ENCODE data around the gene GRIFIN.

Gene GRIFIN

DNA sequence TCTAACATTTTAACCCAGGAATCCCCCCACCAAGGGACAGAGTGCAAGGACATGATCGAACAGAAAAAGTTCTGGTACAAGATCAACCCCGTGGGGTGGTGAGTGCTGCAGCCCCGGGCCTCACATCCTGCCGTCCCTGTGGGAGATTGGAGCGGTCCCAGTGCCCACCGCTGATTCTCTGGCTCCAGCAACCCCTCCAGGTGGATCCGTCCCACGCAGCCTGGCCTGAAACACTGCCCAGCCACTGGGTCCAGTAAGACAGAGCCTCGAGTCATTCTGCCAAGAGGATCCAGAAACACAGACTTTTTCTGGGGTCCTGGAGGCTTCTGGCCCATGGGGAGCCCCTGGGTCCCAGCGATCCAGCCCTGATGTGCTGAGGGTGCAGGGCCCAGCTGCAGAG, 29.5 kb downstream of the GRIFIN start:
- TF ChIP-seq Cebpa-rat (IDR thresholded peaks at IDR 0.05), result no peak
- Histone ChIP-seq H4K20me1 (peaks cover 0 to 38% (median 0%) of the 10 kb centered on the region in 11 experiments; a peak in 9 of 22 replicates), H3K27me3 (no peaks in the 10 kb centered on the region), H3K4me3 (no peak overlapping the region), H3K9me3 (replicated peaks in 1 of 11) (no peaks in the 10 kb centered on the region), H3K36me3 (peaks cover 0 to 41% (median 14%) of the 10 kb centered on the region in 11 experiments; a peak in 11 of 22 replicates), H3K4me1 (peaks cover 10 to 46% (median 41%) of the 10 kb centered on the region in 10 experiments), H3K4me2 (peak overlapping the region in 6 of 11 experiments; percentile 7 to 63 (median 34); a peak in 8 of 22 replicates), H3K27ac (peak overlapping the region in 1 of 11 experiments; percentile 31; a peak in 2 of 22 replicates), H3K9ac (peak overlapping the region in 1 of 11 experiments; percentile 28; a peak in 4 of 22 replicates)

GRCh38 chr7:2445898-2446555, 30.2 kb downstream of the GRIFIN start:
- H3K9ac ChIP-seq, result peak overlapping the region in 6 of 11 experiments; percentile 1 to 44 (median 18); a peak in 5 of 22 replicates
- no peak overlapping the region for H3K4me3 ChIP-seq
- H3K27ac ChIP-seq, result peak overlapping the region in 1 of 11 experiments; percentile 31; a peak in 1 of 22 replicates
- H3K36me3 ChIP-seq, result peaks cover 0 to 41% (median 14%) of the 10 kb centered on the region in 11 experiments; a peak in 12 of 22 replicates
- no peaks in the 10 kb centered on the region for H3K9me3 ChIP-seq (replicated peaks in 1 of 11)
- H4K20me1 ChIP-seq, result peaks cover 0 to 43% (median 4%) of the 10 kb centered on the region in 11 experiments; a peak in 11 of 22 replicates
- peaks cover 10 to 45% (median 41%) of the 10 kb centered on the region in 10 experiments for H3K4me1 ChIP-seq
- TF ChIP-seq Cebpa-rat (IDR thresholded peaks at IDR 0.05), result no peak
- peak overlapping the region in 10 of 11 experiments; percentile 7 to 63 (median 20); a peak in 13 of 22 replicates for H3K4me2 ChIP-seq
- H3K27me3 ChIP-seq, result no peaks in the 10 kb centered on the region

GRCh38 chr7:2445047-2445446, 31.2 kb downstream of the GRIFIN start:
- Histone ChIP-seq H3K27me3 (no peaks in the 10 kb centered on the region), H3K4me2 (no peak overlapping the region), H3K36me3 (peaks cover 0 to 43% (median 14%) of the 10 kb centered on the region in 11 experiments; a peak in 12 of 22 replicates), H3K9me3 (replicated peaks in 1 of 11) (no peaks in the 10 kb centered on the region), H3K4me3 (no peak overlapping the region), H3K9ac (no peak overlapping the region), H4K20me1 (peaks cover 0 to 47% (median 6%) of the 10 kb centered on the region in 11 experiments; a peak in 11 of 22 replicates), H3K27ac (no peak overlapping the region), H3K4me1 (peaks cover 13 to 45% (median 41%) of the 10 kb centered on the region in 10 experiments)
- no peak for TF ChIP-seq Cebpa-rat (IDR thresholded peaks at IDR 0.05)

DNA sequence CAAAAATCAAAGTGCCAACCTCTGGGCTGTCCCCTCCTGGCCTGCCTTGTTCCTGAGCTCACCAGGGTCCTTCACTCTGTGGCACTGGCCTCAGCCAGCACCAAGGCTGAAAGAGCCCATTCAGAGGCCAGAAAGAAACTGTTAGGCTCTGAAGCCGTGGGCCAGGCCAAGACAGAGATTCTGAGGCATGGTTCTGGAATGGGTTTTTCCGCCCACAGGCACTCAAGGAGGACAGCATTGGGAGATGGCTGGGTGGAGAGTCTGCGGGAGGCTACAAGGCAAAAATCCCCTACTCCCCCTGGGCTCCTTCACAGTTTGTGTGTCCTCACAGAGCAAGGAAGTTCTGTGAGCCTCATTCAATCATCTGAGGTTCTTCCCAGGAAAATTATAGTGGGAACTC, 31.7 kb downstream of the GRIFIN start:
- Histone ChIP-seq H3K9ac (no peak overlapping the region), H3K4me1 (peaks cover 13 to 40% (median 38%) of the 10 kb centered on the region in 10 experiments), H3K27me3 (no peaks in the 10 kb centered on the region), H3K9me3 (replicated peaks in 1 of 11) (no peaks in the 10 kb centered on the region), H3K4me3 (no peak overlapping the region), H4K20me1 (peaks cover 0 to 49% (median 6%) of the 10 kb centered on the region in 11 experiments; a peak in 11 of 22 replicates), H3K27ac (no peak overlapping the region), H3K36me3 (peaks cover 0 to 46% (median 14%) of the 10 kb centered on the region in 11 experiments; a peak in 12 of 22 replicates), H3K4me2 (no peak overlapping the region)
- no peak for TF ChIP-seq Cebpa-rat (IDR thresholded peaks at IDR 0.05)

DNA sequence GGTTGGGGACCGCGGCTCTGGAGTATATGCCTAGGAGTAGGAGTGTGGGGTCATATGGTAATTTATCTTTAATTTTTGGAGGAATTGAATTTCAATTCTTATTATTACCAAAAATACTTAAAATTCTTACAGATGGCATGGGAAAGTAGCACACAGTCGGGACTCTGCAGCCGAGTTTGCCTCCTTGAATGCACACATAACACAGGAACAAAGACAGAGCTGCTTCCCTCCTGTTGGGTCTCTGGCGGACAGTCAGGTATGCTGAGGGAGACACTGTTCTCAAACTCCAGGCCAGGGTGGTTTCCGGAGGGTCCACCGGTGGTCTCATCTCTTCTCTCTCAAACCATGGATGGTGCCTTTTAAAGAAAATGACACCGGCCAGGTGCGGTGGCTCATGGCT, 32.7 kb downstream of the GRIFIN start:
- no peak overlapping the region for H3K9ac ChIP-seq
- no peak overlapping the region for H3K4me3 ChIP-seq
- H3K27me3 ChIP-seq, result no peaks in the 10 kb centered on the region
- no peaks in the 10 kb centered on the region for H3K9me3 ChIP-seq (replicated peaks in 1 of 11)
- H3K27ac ChIP-seq, result no peak overlapping the region
- peaks cover 0 to 46% (median 14%) of the 10 kb centered on the region in 11 experiments; a peak in 12 of 22 replicates for H3K36me3 ChIP-seq
- peaks cover 0 to 57% (median 12%) of the 10 kb centered on the region in 11 experiments; a peak in 17 of 22 replicates for H4K20me1 ChIP-seq
- no peak overlapping the region for H3K4me2 ChIP-seq
- peaks cover 13 to 46% (median 41%) of the 10 kb centered on the region in 10 experiments for H3K4me1 ChIP-seq
- TF ChIP-seq Cebpa-rat (IDR thresholded peaks at IDR 0.05), result no peak

GRCh38 chr7:2441430-2442058, 34.7 kb downstream of the GRIFIN start:
- H3K27ac ChIP-seq, result no peak overlapping the region
- peaks cover 0 to 69% (median 32%) of the 10 kb centered on the region in 11 experiments; a peak in 19 of 22 replicates for H4K20me1 ChIP-seq
- H3K9me3 ChIP-seq (replicated peaks in 1 of 11), result no peaks in the 10 kb centered on the region
- no peak for TF ChIP-seq Cebpa-rat (IDR thresholded peaks at IDR 0.05)
- H3K4me3 ChIP-seq, result no peak overlapping the region
- peaks cover 6 to 54% (median 17%) of the 10 kb centered on the region in 11 experiments; a peak in 19 of 22 replicates for H3K36me3 ChIP-seq
- no peak overlapping the region for H3K9ac ChIP-seq
- H3K4me2 ChIP-seq, result peak overlapping the region in 9 of 11 experiments; percentile 19 to 54 (median 38); a peak in 13 of 22 replicates
- no peaks in the 10 kb centered on the region for H3K27me3 ChIP-seq
- H3K4me1 ChIP-seq, result peaks cover 13 to 59% (median 49%) of the 10 kb centered on the region in 10 experiments

GRCh38 chr7:2440608-2441245, 35.5 kb downstream of the GRIFIN start:
- peaks cover 13 to 52% (median 41%) of the 10 kb centered on the region in 10 experiments for H3K4me1 ChIP-seq
- H3K27ac ChIP-seq, result no peak overlapping the region
- no peaks in the 10 kb centered on the region for H3K9me3 ChIP-seq (replicated peaks in 1 of 11)
- H3K36me3 ChIP-seq, result peaks cover 14 to 54% (median 24%) of the 10 kb centered on the region in 11 experiments
- no peak overlapping the region for H3K4me3 ChIP-seq
- peaks cover 0 to 69% (median 40%) of the 10 kb centered on the region in 11 experiments; a peak in 19 of 22 replicates for H4K20me1 ChIP-seq
- no peak overlapping the region; a peak in 1 of 22 replicates for H3K9ac ChIP-seq
- H3K4me2 ChIP-seq, result peak overlapping the region in 10 of 11 experiments; percentile 19 to 54 (median 33); a peak in 15 of 22 replicates
- no peaks in the 10 kb centered on the region for H3K27me3 ChIP-seq
- TF ChIP-seq Cebpa-rat (IDR thresholded peaks at IDR 0.05), result peak in 2 of 11 experiments; percentile 17 to 40; a peak in 1 of 22 replicates

GRCh38 chr7:2438775-2439174, 37.4 kb downstream of the GRIFIN start:
- H3K4me2 ChIP-seq, result peak overlapping the region in 9 of 11 experiments; percentile 15 to 87 (median 73); a peak in 17 of 22 replicates

More at GRCh38 chr7:2438775-2439174, 37.4 kb downstream of the GRIFIN start:
- Histone ChIP-seq H4K20me1 (peaks cover 0 to 77% (median 50%) of the 10 kb centered on the region in 11 experiments; a peak in 19 of 22 replicates), H3K4me3 (no peak overlapping the region), H3K27me3 (no peaks in the 10 kb centered on the region), H3K36me3 (peaks cover 30 to 63% (median 42%) of the 10 kb centered on the region in 11 experiments), H3K4me1 (peaks cover 13 to 60% (median 38%) of the 10 kb centered on the region in 10 experiments), H3K9me3 (replicated peaks in 1 of 11) (no peaks in the 10 kb centered on the region), H3K9ac (peak overlapping the region in 2 of 11 experiments; percentile 8 to 48; a peak in 2 of 22 replicates), H3K27ac (no peak overlapping the region)
- no peak for TF ChIP-seq Cebpa-rat (IDR thresholded peaks at IDR 0.05)

All from BLaER1 treated with 17β-estradiol and CSF1 and Interleukin-3, amounts not matched to agents 10 nM and 100 nM (cell line).